ENCODE results near the gene GSDMA. TPM values are rescaled to one million over a fixed set of nuclear protein-coding genes. Genes with fewer than 3 reads are reported as not detected.

The GSDMA gene
- total and polyA plus RNA-seq, 9 of the 15 experiments (the other 6 are each of a cell fraction or from before 2014, with no cell fraction given): 0.04 to 0.13 (median 0.07) TPM; not detected in 2

GRCh38 chr17:39980351-39981206 is 17.8 kb downstream of the GSDMA start, which contains the start of gene PSMD3 (continued):
- TF ChIP-seq MTA2 (IDR thresholded peaks at IDR 0.05; ENCODE audit: low read depth) (no peak), ZNF644 (tag; IDR thresholded peaks at IDR 0.05; ENCODE audit: low read depth) (0 out of 2 replicates have a peak, but pooled peaks have one; percentile 37), FOXP1 (CRISPR knock-in tag; IDR thresholded peaks at IDR 0.05) (peak; percentile 72; the same call in 1 of the 2 replicates), ZBTB12 (CRISPR knock-in tag; IDR thresholded peaks at IDR 0.05) (peak; percentile 91), NFRKB (IDR thresholded peaks at IDR 0.05; ENCODE audit: low read depth) (0 out of 2 replicates have a peak, but pooled peaks have one; percentile 13), ZNF764 (CRISPR knock-in tag; IDR thresholded peaks at IDR 0.05; ENCODE audit: low read depth) (no peak), ZNF696 (CRISPR knock-in tag; conservative IDR thresholded peaks at IDR 0.05) (no peak), TOE1 (IDR thresholded peaks at IDR 0.05; ENCODE audit: borderline replicate concordance) (peak; percentile 90), TOE1 (CRISPR knock-in tag; IDR thresholded peaks at IDR 0.05; ENCODE audit: borderline replicate concordance, low read depth) (no peak), PRMT5 (CRISPR knock-in tag; IDR thresholded peaks at IDR 0.05) (peak; percentile 86; the same call in 1 of the 2 replicates), SMAD4 (CRISPR knock-in tag; conservative IDR thresholded peaks at IDR 0.05) (peak; percentile 67), KAT2B (IDR thresholded peaks at IDR 0.05; ENCODE audit: low read depth, low read length) (no peak), PKNOX1 (IDR thresholded peaks at IDR 0.05) (no peak), NR2C2 (CRISPR knock-in tag; IDR thresholded peaks at IDR 0.05) (no peak), NR2C2 (tag; IDR thresholded peaks at IDR 0.05) (peak; percentile 88), ZNF174 (CRISPR knock-in tag; IDR thresholded peaks at IDR 0.05) (0 out of 2 replicates have a peak, but pooled peaks have one; percentile 43), ID3 (CRISPR knock-in tag; IDR thresholded peaks at IDR 0.05) (no peak), ID3 (tag; IDR thresholded peaks at IDR 0.05) (peak; percentile 81), MAZ (CRISPR knock-in tag; conservative IDR thresholded peaks at IDR 0.05 in 1 of 2, IDR thresholded peaks at IDR 0.05 in 1 of 2) (peak; percentile 79 to 88; a peak in 3 of 4 replicates), EGR1 (conservative IDR thresholded peaks at IDR 0.05) (no peak), MYC (IDR thresholded peaks at IDR 0.05; ENCODE audit: low read depth, low read length) (peak; percentile 91), MYC (CRISPR knock-in tag; IDR thresholded peaks at IDR 0.05; ENCODE audit: borderline replicate concordance, low read depth) (peak; percentile 32; the same call in 1 of the 2 replicates), SOX6 (IDR thresholded peaks at IDR 0.05) (0 out of 2 replicates have a peak, but pooled peaks have one; percentile 50), TAF15 (IDR thresholded peaks at IDR 0.05; ENCODE audit: low read depth, low read length) (no peak), PHF8 (IDR thresholded peaks at IDR 0.05; ENCODE audit: borderline replicate concordance, low read length) (peak; percentile 98)

All from K562 (cell line).